A673 (cell line): ENCODE measurements around the gene PYGM.

Experiments used
- CTCF ChIP-seq: fragments of 300-800, 200-600 bp; sonication (generic); conservative IDR thresholded peaks from 2 replicates; pipeline ENCODE4 v1.5.1; 2017; ENCODE audit warnings: low read depth, mild to moderate bottlenecking, antibody characterized with exemption, low read length, moderate library complexity, mixed read lengths
- EZH2 ChIP-seq: fragments of 200-600 bp; sonication (generic); IDR thresholded peaks from 2 replicates; pipeline ENCODE4 v1.6.1; 2017; ENCODE audit warnings: borderline replicate concordance, low read depth, mild to moderate bottlenecking, mixed read lengths, antibody characterized with exemption, low read length; ENCODE audit not compliant: poor library complexity, severe bottlenecking

DNA sequence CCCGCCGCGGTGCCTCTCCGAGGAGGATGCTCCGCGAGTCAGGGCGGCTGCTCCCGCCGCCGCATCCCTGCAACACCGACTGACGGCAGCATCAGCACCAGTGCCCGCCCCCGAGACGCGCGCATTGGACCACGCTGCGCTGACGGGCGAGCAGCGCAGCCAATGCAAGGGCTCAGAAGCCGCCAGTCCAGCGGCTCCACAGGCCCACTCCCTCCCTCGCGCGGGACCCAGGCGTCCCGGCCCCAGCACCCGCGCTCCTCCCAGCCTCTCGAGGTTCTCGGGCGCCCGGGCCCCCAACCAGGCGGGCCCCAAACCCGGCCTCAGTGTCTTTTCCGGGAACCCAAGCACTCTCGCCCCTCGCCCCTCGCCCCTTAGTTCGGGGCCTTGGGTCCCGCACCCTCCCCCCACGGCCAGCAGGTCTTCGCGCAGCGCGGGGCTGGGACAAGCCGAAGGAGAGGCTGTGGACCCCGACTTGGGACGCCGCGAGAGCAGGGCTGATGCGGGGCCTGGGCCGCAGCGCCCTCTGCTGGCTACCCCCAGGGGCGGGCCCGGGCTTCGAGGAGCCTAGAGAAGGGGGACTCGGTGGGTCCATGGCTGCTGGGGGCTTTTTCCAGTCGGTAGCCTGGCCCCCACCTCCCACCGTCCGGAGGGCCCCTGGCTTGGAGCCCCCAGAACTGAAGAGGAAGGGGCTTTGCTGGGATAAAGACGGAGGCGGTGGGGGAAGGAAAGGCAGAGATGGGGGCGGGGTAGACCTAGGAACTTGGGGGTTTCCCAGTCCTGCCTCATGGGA is 36.5 kb downstream of the PYGM start, which contains the start of gene NRXN2:
- peak; percentile 100 for TF ChIP-seq CTCF
- TF ChIP-seq EZH2, result no peak
